ENCODE results near the gene PARD3. TPM values are rescaled to one million over a fixed set of nuclear protein-coding genes. Genes with fewer than 3 reads are reported as not detected.
"Not testable (repeated sequence)": the region's sequence is repeated elsewhere in the genome, so short reads cannot be mapped to it uniquely, and the experiment has no call there.

Gene PARD3
- polyA plus RNA-seq, 5 donors, result 38.0 to 53.5 (median 46.6) TPM

DNA sequence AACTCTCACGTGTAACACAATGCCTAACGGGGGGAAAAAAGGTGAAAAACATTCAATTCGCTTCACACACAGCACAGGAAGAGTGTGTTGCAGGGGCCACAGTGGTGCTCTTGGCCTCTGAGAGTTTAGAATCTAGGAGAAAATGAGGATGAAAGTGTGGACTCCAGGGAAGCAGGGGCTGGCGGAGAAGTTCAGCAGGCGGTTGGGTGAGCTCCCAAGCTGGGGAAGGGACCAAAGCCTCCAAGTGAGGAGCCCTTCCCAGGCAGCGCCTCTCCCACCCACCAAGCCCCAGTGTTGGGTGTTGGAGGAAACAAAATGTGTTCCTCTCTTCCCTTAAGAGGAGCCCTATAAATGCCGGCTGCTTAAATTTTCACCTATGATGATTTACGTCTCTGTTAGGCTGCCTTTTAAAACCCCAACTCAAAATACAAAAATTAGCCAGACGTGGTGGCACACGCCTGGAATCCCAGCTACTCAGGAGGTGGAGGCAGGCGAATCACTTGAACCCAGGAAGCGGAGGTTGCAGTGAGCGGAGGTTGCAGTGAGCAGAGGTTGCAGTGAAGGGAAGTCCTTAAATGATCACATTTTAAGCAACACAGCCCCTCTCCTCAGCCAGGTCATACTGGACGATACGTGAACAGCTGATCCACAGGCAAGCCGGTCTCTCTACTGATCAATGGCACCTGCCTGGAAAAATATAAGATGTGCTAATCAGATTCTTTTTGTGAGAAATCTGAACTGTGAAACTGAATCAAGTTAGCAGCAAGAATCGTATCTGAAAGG lies 735.2 kb downstream of the PARD3 start:
- DNase-seq, result no peak

DNA sequence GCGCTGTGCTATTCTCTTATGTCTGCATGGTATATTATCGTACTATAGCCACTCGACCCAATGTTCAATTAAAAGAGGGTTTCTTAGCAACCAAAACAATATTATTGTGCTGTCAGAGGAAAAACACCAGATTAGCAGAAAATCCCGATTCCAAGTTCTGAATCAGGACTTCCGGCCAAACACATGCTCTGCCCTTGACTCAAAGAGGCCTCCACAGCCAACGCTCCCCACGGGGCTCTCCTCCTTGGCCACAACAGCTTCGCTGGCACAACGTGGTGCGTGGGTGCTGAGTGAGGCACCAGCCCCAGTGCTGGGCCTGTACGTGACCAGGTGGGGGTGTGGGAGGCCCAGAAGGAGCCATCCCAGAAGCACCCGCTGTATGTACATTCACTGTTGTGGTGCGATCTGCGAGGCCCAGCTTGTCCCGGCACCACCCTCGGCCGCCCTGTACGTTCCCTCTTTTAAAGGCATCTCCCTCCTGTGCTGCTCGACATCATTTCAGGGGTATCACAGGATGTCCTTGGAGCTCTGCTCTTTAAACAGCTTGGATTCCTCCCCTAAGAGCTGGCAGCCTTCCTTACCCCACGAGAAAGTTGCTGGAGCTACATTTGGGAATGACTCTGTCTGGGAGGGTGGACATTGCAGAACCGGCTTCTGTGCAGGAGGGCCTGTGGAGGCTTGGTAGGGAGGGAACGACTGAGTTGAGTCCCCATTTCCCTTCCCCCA lies 736.2 kb downstream of the PARD3 start:
- peak; percentile 38 to 69 for DNase-seq

DNA sequence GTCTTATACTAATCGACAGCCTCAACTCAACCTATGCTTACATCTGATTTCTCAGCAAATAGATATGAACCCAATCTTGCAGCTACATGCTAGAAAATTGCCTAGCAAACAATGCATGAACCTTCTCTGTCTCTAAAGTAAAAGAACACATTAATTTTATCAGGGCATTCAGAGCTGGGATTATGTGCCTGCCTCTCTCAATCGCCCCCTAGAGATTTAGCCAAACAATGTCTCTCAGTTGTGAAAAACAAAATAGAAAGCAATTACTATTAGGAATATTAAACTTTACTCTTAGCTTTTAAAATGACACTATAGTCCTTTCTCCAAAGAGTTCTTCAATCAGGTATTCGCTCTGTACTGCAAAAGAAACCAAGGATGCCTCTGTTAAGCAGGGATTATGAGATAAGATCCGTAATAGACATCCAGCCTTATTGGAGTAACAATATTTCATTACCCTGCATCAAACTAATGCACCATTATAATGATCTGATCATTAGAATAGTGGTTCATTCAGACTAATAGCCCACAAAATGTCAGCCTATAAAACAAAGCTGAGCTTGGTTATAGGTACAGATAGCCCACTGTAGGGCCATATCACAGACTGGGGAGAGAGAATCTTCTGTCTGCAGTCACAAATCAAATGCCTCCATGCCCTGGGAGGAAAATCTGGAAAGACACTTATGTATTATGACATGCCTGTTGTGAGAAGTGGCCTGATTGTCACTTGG lies 736.9 kb downstream of the PARD3 start:
- DNase-seq, result no peak

DNA sequence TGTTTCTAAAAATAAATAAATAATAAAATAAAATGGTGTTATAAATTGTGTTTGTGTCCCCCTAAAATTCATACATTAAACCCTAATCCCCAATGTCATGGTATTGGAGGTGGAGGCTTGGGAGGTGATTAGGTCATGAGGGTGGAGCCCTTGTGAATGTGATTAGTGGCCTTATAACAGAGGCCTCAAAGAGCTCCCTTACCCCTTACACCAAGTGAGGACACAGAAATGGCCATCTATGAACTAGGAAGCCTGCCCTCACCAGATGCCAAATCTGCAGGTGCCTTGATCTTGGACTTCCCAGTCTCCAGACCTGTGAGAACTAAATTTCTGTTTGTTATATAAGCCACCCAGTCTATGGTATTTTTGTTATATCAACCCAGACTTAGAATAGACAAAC lies 738.7 kb downstream of the PARD3 start:
- no peak for DNase-seq

DNA sequence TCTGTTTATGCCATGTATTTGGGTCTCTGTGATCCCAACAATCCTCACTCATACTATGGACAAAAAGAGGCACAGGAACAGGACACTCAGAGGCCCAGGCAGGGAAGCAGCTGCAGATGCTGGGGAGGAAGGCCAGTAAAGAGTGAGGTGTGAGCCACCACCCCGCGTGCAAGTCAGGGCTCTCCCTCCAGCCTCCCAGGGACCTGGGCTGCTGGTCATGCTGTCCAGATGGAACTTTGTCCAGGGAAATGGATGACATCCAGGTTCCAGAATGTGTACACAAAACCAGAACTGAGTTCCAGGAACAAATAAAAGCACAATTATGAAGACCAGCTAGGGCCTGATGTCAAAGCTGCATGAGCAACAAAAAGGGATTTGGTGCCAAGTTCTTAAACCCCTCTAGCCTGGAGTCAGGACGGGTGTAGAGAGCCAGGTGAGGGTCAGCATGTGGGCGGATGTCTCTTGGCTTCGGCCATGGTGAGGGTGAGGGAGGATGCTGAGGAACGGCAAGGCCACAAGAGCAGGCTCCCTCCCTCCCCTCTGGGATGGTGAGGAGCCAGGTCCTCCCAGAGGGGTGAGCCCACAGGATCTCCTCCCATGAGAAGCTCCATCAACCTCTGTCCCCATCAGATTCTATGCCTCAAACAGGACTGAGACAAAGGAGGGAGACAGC lies 739.7 kb downstream of the PARD3 start:
- DNase-seq, result no peak

DNA sequence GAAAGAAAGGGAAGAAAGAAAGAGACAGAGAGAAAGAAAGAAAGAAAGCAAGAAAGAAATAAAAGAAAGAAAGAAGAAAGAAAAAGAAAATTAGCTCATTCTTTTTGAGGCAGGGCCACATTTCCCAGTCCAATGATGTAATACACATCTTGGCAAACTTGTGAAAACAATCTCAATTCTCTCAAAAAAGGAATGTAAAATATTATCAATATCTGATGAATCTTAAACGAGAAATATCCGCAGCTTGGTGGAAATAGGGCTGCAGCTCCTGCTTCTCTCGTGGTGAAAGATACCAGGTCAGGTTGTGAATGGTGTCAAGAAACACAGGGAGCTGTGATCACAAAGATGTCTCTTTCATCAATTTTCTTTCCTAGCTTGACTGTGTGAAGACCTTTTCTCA lies 741.0 kb downstream of the PARD3 start:
- DNase-seq, result no peak

DNA sequence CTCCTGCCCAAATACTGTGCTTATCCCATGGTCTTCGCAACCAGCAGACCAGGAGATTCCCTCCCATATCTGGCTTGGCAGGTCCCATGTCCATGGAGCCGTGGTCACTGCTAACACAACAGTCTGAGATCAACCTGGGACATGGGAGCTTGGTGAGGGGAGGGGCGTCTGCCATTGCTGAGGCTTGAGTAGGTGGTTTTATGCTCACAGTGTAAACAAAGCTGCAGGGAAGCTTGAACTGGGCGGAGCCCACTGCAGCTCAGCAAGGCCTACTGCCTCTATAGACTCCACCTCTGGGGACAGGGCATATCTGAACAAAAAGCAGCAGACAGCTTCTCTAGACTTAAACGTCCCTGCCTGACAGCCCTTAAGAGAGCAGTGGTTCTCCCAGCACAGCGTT lies 747.4 kb downstream of the PARD3 start:
- not testable (repeated sequence) for DNase-seq

DNA sequence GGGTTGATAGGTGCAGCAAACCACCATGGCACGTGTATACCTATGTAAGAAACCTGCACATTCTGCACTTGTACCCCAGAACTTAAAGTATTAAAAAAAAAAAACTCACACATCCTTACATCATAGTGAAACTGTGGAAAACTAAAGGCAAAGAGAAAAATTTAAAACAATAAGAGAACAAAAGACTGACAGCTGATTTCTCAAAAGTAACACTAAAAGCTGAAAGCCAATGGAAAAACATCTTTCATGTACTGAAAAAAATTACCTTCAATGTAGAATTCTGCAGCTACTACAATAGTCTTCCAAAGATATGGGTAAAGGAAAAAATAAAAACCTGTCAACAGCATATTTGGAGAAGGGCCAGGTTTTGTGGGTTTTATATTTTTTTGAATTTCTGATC lies 751.5 kb downstream of the PARD3 start:
- DNase-seq, result no peak

DNA sequence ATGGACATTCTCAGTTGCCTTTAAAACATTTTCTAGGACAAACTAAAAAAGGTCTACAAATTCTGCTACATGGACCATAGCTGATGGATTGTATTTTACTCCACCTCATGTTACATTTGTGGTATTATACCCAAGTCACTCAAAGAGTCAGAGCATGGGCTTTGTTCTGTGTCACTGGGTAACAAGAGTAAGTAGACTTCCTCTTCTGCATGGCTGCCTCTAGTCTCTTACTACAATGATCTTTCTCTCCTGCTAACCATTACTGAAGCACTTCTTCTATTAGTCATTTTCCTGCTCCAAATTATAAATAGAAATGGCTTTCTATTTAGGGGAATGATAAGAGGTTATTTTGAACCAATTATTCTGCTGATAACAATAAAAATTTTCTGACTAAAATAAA lies 753.3 kb downstream of the PARD3 start:
- DNase-seq, result no peak
